Measurements from ENCODE around the gene KRTAP10-12. TPM values are rescaled to one million over a fixed set of nuclear protein-coding genes. Genes with fewer than 3 reads are reported as not detected.

Gene KRTAP10-12
- total RNA-seq, 1 experiment from 2014 or later = not detected

DNA sequence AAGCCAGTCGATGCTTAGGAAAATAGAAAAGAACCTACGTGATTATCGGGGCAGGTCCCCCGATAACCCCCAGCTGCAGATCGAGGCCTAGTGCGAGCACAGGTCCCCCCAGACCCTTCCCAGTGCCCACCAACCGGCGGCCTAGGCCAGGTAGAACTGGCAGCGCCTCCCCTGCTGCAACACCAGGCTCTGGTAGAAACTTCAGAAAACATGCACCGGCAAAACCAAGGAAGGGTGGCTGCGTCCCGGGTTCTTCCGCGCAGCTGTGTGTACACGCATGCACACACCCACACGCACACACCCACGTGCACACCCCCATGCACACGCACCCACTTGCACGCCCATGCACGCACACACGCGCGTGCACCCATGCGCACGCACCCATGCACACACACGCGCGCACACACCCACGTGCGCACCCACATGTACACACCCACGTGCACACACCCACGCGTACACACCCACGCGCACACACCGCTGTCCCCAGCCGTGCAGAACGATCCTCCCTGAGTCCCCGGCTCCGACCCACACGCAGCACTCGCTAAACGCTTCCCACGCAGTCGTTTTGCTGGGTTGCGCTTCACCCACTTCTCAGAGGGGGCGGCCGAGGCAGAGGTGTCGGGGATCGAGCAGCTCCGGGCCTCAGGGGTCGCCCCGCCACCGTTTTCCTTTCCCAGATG is 9.2 kb downstream of the KRTAP10-12 start (continued):
- TF ChIP-seq, protein P1, sequence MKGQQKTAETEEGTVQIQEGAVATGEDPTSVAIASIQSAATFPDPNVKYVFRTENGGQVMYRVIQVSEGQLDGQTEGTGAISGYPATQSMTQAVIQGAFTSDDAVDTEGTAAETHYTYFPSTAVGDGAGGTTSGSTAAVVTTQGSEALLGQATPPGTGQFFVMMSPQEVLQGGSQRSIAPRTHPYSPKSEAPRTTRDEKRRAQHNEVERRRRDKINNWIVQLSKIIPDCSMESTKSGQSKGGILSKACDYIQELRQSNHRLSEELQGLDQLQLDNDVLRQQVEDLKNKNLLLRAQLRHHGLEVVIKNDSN (CRISPR knock-in tag; IDR thresholded peaks at IDR 0.05) = 0 out of 2 replicates have a peak, but pooled peaks have one; percentile 15
- TF ChIP-seq NR3C1 (CRISPR knock-in tag; conservative IDR thresholded peaks at IDR 0.05; ENCODE audit: low read depth) (no peak), EMX1 (CRISPR knock-in tag; IDR thresholded peaks at IDR 0.05) (no peak), JUN (CRISPR knock-in tag; IDR thresholded peaks at IDR 0.05) (peak; percentile 17; the same call in 1 of the 2 replicates), ZNF232 (CRISPR knock-in tag; IDR thresholded peaks at IDR 0.05) (no peak), ZNF396 (CRISPR knock-in tag; IDR thresholded peaks at IDR 0.05; ENCODE audit: borderline replicate concordance) (no peak), CBFB (CRISPR knock-in tag; IDR thresholded peaks at IDR 0.05; ENCODE audit: low read depth) (no peak), CREM (CRISPR knock-in tag; IDR thresholded peaks at IDR 0.05) (no peak), FOXK1 (CRISPR knock-in tag; IDR thresholded peaks at IDR 0.05) (no peak; the same call in 1 of the 2 replicates), ATF1 (CRISPR knock-in tag; IDR thresholded peaks at IDR 0.05) (no peak), NR2C2 (CRISPR knock-in tag; IDR thresholded peaks at IDR 0.05) (no peak), OVOL2 (CRISPR knock-in tag; IDR thresholded peaks at IDR 0.05; ENCODE audit: borderline replicate concordance) (no peak), NFE2L1 (CRISPR knock-in tag; IDR thresholded peaks at IDR 0.05) (peak; percentile 70; the same call in 1 of the 2 replicates), ESRRA (CRISPR knock-in tag; IDR thresholded peaks at IDR 0.05; ENCODE audit: borderline replicate concordance) (no peak)
- TF ChIP-seq, protein P2, sequence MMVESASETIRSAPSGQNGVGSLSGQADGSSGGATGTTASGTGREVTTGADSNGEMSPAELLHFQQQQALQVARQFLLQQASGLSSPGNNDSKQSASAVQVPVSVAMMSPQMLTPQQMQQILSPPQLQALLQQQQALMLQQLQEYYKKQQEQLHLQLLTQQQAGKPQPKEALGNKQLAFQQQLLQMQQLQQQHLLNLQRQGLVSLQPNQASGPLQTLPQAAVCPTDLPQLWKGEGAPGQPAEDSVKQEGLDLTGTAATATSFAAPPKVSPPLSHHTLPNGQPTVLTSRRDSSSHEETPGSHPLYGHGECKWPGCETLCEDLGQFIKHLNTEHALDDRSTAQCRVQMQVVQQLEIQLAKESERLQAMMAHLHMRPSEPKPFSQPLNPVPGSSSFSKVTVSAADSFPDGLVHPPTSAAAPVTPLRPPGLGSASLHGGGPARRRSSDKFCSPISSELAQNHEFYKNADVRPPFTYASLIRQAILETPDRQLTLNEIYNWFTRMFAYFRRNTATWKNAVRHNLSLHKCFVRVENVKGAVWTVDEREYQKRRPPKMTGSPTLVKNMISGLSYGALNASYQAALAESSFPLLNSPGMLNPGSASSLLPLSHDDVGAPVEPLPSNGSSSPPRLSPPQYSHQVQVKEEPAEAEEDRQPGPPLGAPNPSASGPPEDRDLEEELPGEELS (CRISPR knock-in tag; IDR thresholded peaks at IDR 0.05) = peak; percentile 38
- TF ChIP-seq, protein P3, sequence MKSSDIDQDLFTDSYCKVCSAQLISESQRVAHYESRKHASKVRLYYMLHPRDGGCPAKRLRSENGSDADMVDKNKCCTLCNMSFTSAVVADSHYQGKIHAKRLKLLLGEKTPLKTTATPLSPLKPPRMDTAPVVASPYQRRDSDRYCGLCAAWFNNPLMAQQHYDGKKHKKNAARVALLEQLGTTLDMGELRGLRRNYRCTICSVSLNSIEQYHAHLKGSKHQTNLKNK (CRISPR knock-in tag; IDR thresholded peaks at IDR 0.05) = 0 out of 2 replicates have a peak, but pooled peaks have one; percentile 54
- TF ChIP-seq, protein P4, sequence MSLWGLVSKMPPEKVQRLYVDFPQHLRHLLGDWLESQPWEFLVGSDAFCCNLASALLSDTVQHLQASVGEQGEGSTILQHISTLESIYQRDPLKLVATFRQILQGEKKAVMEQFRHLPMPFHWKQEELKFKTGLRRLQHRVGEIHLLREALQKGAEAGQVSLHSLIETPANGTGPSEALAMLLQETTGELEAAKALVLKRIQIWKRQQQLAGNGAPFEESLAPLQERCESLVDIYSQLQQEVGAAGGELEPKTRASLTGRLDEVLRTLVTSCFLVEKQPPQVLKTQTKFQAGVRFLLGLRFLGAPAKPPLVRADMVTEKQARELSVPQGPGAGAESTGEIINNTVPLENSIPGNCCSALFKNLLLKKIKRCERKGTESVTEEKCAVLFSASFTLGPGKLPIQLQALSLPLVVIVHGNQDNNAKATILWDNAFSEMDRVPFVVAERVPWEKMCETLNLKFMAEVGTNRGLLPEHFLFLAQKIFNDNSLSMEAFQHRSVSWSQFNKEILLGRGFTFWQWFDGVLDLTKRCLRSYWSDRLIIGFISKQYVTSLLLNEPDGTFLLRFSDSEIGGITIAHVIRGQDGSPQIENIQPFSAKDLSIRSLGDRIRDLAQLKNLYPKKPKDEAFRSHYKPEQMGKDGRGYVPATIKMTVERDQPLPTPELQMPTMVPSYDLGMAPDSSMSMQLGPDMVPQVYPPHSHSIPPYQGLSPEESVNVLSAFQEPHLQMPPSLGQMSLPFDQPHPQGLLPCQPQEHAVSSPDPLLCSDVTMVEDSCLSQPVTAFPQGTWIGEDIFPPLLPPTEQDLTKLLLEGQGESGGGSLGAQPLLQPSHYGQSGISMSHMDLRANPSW (CRISPR knock-in tag; conservative IDR thresholded peaks at IDR 0.05; ENCODE audit: low read depth) = no peak
- TF ChIP-seq, protein P5, sequence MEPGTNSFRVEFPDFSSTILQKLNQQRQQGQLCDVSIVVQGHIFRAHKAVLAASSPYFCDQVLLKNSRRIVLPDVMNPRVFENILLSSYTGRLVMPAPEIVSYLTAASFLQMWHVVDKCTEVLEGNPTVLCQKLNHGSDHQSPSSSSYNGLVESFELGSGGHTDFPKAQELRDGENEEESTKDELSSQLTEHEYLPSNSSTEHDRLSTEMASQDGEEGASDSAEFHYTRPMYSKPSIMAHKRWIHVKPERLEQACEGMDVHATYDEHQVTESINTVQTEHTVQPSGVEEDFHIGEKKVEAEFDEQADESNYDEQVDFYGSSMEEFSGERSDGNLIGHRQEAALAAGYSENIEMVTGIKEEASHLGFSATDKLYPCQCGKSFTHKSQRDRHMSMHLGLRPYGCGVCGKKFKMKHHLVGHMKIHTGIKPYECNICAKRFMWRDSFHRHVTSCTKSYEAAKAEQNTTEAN (CRISPR knock-in tag; IDR thresholded peaks at IDR 0.05) = peak; percentile 99
- TF ChIP-seq, protein P6, sequence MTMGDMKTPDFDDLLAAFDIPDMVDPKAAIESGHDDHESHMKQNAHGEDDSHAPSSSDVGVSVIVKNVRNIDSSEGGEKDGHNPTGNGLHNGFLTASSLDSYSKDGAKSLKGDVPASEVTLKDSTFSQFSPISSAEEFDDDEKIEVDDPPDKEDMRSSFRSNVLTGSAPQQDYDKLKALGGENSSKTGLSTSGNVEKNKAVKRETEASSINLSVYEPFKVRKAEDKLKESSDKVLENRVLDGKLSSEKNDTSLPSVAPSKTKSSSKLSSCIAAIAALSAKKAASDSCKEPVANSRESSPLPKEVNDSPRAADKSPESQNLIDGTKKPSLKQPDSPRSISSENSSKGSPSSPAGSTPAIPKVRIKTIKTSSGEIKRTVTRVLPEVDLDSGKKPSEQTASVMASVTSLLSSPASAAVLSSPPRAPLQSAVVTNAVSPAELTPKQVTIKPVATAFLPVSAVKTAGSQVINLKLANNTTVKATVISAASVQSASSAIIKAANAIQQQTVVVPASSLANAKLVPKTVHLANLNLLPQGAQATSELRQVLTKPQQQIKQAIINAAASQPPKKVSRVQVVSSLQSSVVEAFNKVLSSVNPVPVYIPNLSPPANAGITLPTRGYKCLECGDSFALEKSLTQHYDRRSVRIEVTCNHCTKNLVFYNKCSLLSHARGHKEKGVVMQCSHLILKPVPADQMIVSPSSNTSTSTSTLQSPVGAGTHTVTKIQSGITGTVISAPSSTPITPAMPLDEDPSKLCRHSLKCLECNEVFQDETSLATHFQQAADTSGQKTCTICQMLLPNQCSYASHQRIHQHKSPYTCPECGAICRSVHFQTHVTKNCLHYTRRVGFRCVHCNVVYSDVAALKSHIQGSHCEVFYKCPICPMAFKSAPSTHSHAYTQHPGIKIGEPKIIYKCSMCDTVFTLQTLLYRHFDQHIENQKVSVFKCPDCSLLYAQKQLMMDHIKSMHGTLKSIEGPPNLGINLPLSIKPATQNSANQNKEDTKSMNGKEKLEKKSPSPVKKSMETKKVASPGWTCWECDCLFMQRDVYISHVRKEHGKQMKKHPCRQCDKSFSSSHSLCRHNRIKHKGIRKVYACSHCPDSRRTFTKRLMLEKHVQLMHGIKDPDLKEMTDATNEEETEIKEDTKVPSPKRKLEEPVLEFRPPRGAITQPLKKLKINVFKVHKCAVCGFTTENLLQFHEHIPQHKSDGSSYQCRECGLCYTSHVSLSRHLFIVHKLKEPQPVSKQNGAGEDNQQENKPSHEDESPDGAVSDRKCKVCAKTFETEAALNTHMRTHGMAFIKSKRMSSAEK (CRISPR knock-in tag; IDR thresholded peaks at IDR 0.05; ENCODE audit: borderline replicate concordance) = no peak
- TF ChIP-seq, protein P7, sequence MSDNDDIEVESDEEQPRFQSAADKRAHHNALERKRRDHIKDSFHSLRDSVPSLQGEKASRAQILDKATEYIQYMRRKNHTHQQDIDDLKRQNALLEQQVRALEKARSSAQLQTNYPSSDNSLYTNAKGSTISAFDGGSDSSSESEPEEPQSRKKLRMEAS (CRISPR knock-in tag; IDR thresholded peaks at IDR 0.05) = peak; percentile 25; the same call in 1 of the 2 replicates
- TF ChIP-seq, protein P8, sequence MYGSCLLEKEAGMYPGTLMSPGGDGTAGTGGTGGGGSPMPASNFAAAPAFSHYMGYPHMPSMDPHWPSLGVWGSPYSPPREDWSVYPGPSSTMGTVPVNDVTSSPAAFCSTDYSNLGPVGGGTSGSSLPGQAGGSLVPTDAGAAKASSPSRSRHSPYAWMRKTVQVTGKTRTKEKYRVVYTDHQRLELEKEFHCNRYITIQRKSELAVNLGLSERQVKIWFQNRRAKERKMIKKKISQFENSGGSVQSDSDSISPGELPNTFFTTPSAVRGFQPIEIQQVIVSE (CRISPR knock-in tag; IDR thresholded peaks at IDR 0.05; ENCODE audit: borderline replicate concordance) = no peak
